A549 (cell line): Measurements from ENCODE around the gene FBXO11. TPM values are rescaled to one million over a fixed set of nuclear protein-coding genes. Genes with fewer than 3 reads are reported as not detected.

Experiments
- ATAC-seq, 2 experiments: fragments of 200-7000 bp in 1 of 2; fragments of >200 bp in 1 of 2; cut with Nextera tagmentation in 1 of 2; cut with Tn5 transposase in 1 of 2; 3 replicates each; pipeline versions ENCODE4 v1.8.0 to v1.9.1; 2018 to 2020; ENCODE audit warnings: mild to moderate bottlenecking in 1 of 2, moderate library complexity in 1 of 2
- CTCF ChIA-PET: fragments of 300-600 bp; sonication (Branson Sonifier 250); formaldehyde crosslinking; extraction: SDS; loops from one replicate; lab custom pipeline; 2021; ENCODE audit warnings: antibody characterized with exemption, inconsistent platforms; lab: Yijun Ruan, JAX
- POLR2A ChIA-PET: fragments of 350-600 bp; formaldehyde crosslinking; extraction: SDS; loops from one replicate; lab custom pipeline; 2021; ENCODE audit warnings: antibody characterized with exemption, inconsistent platforms; lab: Yijun Ruan, JAX
- DNase-seq, 2 experiments: peaks; one replicate each; pipeline versions ENCODE4 v3.0.0 to v3.0.0-alpha.2; 2011 to 2016; ENCODE audit warnings: low read depth in 1 of 2, low spot score in 1 of 2
- FAIRE-seq: peaks from 2 replicates; lab custom pipeline; 2011; peaks lifted over from hg19 to GRCh38; lab: Jason Lieb, UNC
- H3K27ac ChIP-seq, 2 experiments: fragments of >200 bp; sonication (Bioruptor Twin); formaldehyde crosslinking; 3 replicates each; pipeline ENCODE4 v1.5.1; 2016 to 2017
- H3K4me1 ChIP-seq: fragments of >200 bp; sonication (Bioruptor Twin); formaldehyde crosslinking; 3 replicates; pipeline ENCODE4 v1.6.1; 2016
- H3K4me2 ChIP-seq: fragments of >200 bp; sonication (Bioruptor Twin); formaldehyde crosslinking; 3 replicates; pipeline ENCODE4 v1.6.1; 2016
- H3K4me3 ChIP-seq: fragments of >200 bp; sonication (Bioruptor Twin); formaldehyde crosslinking; 3 replicates; pipeline ENCODE4 v1.5.1; 2016
- H3K9me3 ChIP-seq: fragments of >200 bp; sonication (Bioruptor Twin); formaldehyde crosslinking; 3 replicates; pipeline ENCODE4 v1.6.1; 2016
- BCL3 ChIP-seq: fragments of >200 bp; sonication (Bioruptor Twin); formaldehyde crosslinking; IDR thresholded peaks from 3 replicates; pipeline ENCODE4 v1.6.1; 2016
- CHD2 ChIP-seq: fragments of 150-350 bp; IDR thresholded peaks from 2 replicates; pipeline ENCODE4 v1.6.1; 2014; ENCODE audit warnings: low read length; ENCODE audit not compliant: partially characterized antibody
- E2F6 ChIP-seq: IDR thresholded peaks from 2 replicates; pipeline ENCODE4 v1.6.1; 2012; ENCODE audit warnings: low read depth, borderline replicate concordance
- EHMT2 ChIP-seq: fragments of 200-600 bp; sonication (generic); IDR thresholded peaks from 2 replicates; pipeline ENCODE4 v1.6.1; 2016; ENCODE audit warnings: antibody characterized with exemption, low read depth, mild to moderate bottlenecking, moderate library complexity
- ELK1 ChIP-seq: fragments of 150-350 bp; IDR thresholded peaks from 2 replicates; pipeline ENCODE4 v1.6.1; 2014; ENCODE audit warnings: low read depth, mild to moderate bottlenecking, low read length
- EP300 ChIP-seq, 2 experiments: fragments of >200 bp; sonication (Bioruptor Twin); formaldehyde crosslinking; IDR thresholded peaks; 2 replicates in 1 of 2; 3 replicates in 1 of 2; pipeline ENCODE4 v1.6.1; 2016 to 2017
- ESRRA ChIP-seq: fragments of 150-350 bp; IDR thresholded peaks from 2 replicates; pipeline ENCODE4 v1.6.1; 2014; ENCODE audit warnings: mild to moderate bottlenecking, low read length, borderline replicate concordance
- FOSL2 ChIP-seq, 2 experiments: fragments of 450-650 bp in 1 of 2; fragments of >200 bp in 1 of 2; sonication (Bioruptor Twin) in 1 of 2; formaldehyde crosslinking; IDR thresholded peaks; 2 replicates each; pipeline versions ENCODE4 v1.5.0 to v1.6.1; 2016 to 2020; ENCODE audit warnings: mild to moderate bottlenecking in 1 of 2, moderate library complexity in 1 of 2
- FOXS1 ChIP-seq: fragments of 250-450 bp; sonication (Bioruptor Pico); IDR thresholded peaks from 2 replicates; pipeline ENCODE4 v1.5.0; 2020; ENCODE audit warnings: mild to moderate bottlenecking, moderate library complexity
- GATA3 ChIP-seq: IDR thresholded peaks from 2 replicates; pipeline ENCODE4 v1.6.1; 2012; ENCODE audit warnings: borderline replicate concordance
- HDAC2 ChIP-seq: fragments of 200-600 bp; sonication (generic); IDR thresholded peaks from 2 replicates; pipeline ENCODE4 v1.6.1; 2016
- HOXA7 ChIP-seq: fragments of 250-450 bp; sonication (Bioruptor Pico); IDR thresholded peaks from 2 replicates; pipeline ENCODE4 v1.5.0; 2020; ENCODE audit warnings: mild to moderate bottlenecking, moderate library complexity
- KDM1A ChIP-seq: fragments of 200-600 bp; sonication (generic); IDR thresholded peaks from 2 replicates; pipeline ENCODE4 v1.6.1; 2016; ENCODE audit warnings: low read depth, mild to moderate bottlenecking
- MAFK ChIP-seq: fragments of 450-650 bp; IDR thresholded peaks from 2 replicates; pipeline ENCODE4 v1.6.1; 2014; ENCODE audit not compliant: partially characterized antibody
- NFE2L2 ChIP-seq: fragments of 150-350 bp; conservative IDR thresholded peaks from 2 replicates; pipeline ENCODE4 v1.6.1; 2014; ENCODE audit warnings: low read length
- NPAS2 ChIP-seq: fragments of 250-450 bp; sonication (Bioruptor Pico); IDR thresholded peaks from 2 replicates; pipeline ENCODE4 v1.8.0; 2022; ENCODE audit warnings: mild to moderate bottlenecking, moderate library complexity, borderline replicate concordance
- NR3C1 ChIP-seq: fragments of >200 bp; sonication (Bioruptor Twin); formaldehyde crosslinking; IDR thresholded peaks from 3 replicates; pipeline ENCODE4 v1.6.1; 2017
- PHF8 ChIP-seq: fragments of 200-600 bp; sonication (generic); IDR thresholded peaks from 2 replicates; pipeline ENCODE4 v1.6.1; 2016; ENCODE audit warnings: low read depth, mild to moderate bottlenecking, antibody characterized with exemption, moderate library complexity, borderline replicate concordance
- RAD21 ChIP-seq, 2 experiments: fragments of >200 bp in 1 of 2; sonication (Bioruptor Twin) in 1 of 2; formaldehyde crosslinking in 1 of 2; IDR thresholded peaks in 1 of 2; conservative IDR thresholded peaks in 1 of 2; 2 replicates in 1 of 2; 3 replicates in 1 of 2; pipeline ENCODE4 v1.6.1; 2012 to 2018; ENCODE audit warnings: inconsistent platforms in 1 of 2
- RCOR1 ChIP-seq: fragments of 150-350 bp; IDR thresholded peaks from 2 replicates; pipeline ENCODE4 v1.6.1; 2014; ENCODE audit warnings: antibody characterized with exemption, low read length, low read depth
- TFCP2L1 ChIP-seq: fragments of 250-450 bp; sonication (Bioruptor Pico); IDR thresholded peaks from 2 replicates; pipeline ENCODE4 v1.5.0; 2021; ENCODE audit warnings: mild to moderate bottlenecking
- TP53 ChIP-seq: fragments of 250-450 bp; sonication (Bioruptor Pico); IDR thresholded peaks from 2 replicates; pipeline ENCODE4 v1.5.0; 2021; ENCODE audit warnings: mild to moderate bottlenecking, moderate library complexity
- ZFP36 ChIP-seq: fragments of 450-650 bp; IDR thresholded peaks from 2 replicates; pipeline ENCODE4 v1.6.1; 2014; ENCODE audit warnings: borderline replicate concordance; ENCODE audit not compliant: partially characterized antibody
- ZSCAN20 ChIP-seq: fragments of 250-450 bp; sonication (Bioruptor Pico); IDR thresholded peaks from 2 replicates; pipeline ENCODE4 v1.8.0; 2022; ENCODE audit warnings: mild to moderate bottlenecking, moderate library complexity
- WGBS: methylation state at CpG from one replicate; pipeline ENCODE4 v1.1.6; 2017; ENCODE audit errors: missing lambda C conversion rate; 5-methylcytosine and 5-hydroxymethylcytosine counted together
- polyA plus RNA-seq, 4 experiments: library from polyadenylated mRNA; depleted of rRNA in 3 of 4; stranded (reverse); fragments of >200 nt; fragmentation: RNase III in 1 of 4; extraction: RNeasy Plus Mini Kit Qiagen cat#74134 plus additional on column Dnase treatment in 1 of 4; gene quantifications; 2 replicates in 3 of 4; 3 replicates in 1 of 4; pipeline ENCODE4 v1.2.3, GENCODE V29; 2011 to 2017
- TF ChIP-seq, protein P1 (sequence below): fragments of >200 bp; sonication (Bioruptor Twin); formaldehyde crosslinking; IDR thresholded peaks from 2 replicates; pipeline ENCODE4 v1.6.1; 2016
- TF ChIP-seq, protein P2 (sequence below): IDR thresholded peaks from 2 replicates; pipeline ENCODE4 v1.6.1; 2012

FBXO11 gene
- polyA plus RNA-seq, 2 of the 4 experiments (the other 2 are of a cell fraction): 51.1 to 61.4 TPM

DNA sequence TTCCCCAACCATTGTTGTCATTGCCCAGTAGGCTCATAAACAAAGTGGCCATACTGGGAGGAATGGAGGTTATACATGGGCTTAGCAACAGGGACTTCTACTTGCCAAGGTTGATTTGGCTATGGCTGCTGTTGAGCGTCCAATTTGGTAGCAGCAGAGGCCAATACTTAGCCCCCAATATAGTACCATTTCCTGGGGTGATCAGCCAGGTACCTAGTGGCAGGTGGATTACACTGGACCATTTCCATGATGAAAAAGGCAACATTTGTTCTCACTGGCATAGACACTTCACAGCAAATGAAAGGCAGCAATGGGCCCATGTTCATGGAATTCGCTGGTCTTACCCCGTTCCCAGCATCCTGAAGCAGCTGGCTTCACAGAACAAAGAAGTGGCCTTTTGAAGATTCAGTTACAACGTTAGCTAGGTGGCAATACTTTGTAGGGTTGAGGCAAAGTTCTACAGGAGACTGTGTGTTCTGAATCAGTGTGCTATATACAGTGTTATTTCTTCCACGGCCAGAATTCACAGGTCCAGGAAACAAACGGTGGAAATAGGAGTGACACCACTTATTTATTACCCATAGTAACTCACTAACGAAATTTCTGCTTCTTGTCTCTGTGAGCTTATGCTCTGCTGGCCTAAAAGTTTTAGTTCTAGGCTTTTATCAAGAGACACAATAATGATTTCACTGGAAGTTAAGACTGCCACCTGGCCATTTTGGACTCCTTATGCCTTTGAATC, 37.5 kb downstream of the FBXO11 start:
- ATAC-seq: no peak
- H3K4me1 ChIP-seq: peaks cover 22% of the 10 kb centered on the region
- no peak overlapping the region for H3K4me2 ChIP-seq
- no peak for DNase-seq
- ChIA-PET POLR2A (interaction anchor here (0.6 kb wide), 2 partner anchors 22 to 211 kb away, joined by 3 read pairs; no protein-coding TSS in a partner anchor), CTCF (interaction anchor here (0.6 to 1.9 kb wide), 6 partner anchors 10 to 238 kb away, joined by 3 to 14 read pairs (median 4); partner anchors contain the start of gene FBXO11)
- FAIRE-seq: no peak
- TF ChIP-seq, protein P1, sequence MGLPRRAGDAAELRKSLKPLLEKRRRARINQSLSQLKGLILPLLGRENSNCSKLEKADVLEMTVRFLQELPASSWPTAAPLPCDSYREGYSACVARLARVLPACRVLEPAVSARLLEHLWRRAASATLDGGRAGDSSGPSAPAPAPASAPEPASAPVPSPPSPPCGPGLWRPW: no peak
- TF ChIP-seq PHF8 (no peak), NPAS2 (CRISPR knock-in tag) (no peak), EP300 (IDR thresholded peaks at IDR 0.05) (no peak), EHMT2 (no peak), HOXA7 (CRISPR knock-in tag) (no peak), TP53 (no peak), RAD21 (conservative IDR thresholded peaks at IDR 0.05 in 1 of 2, IDR thresholded peaks at IDR 0.05 in 1 of 2) (no peak), ZSCAN20 (CRISPR knock-in tag) (no peak), FOSL2 (IDR thresholded peaks at IDR 0.05) (no peak), FOSL2 (CRISPR knock-in tag; IDR thresholded peaks at IDR 0.05) (no peak), HDAC2 (no peak), E2F6 (no peak), MAFK (no peak), ESRRA (no peak), NR3C1 (no peak), CHD2 (no peak), FOXS1 (CRISPR knock-in tag) (no peak), BCL3 (no peak), GATA3 (no peak)
- TF ChIP-seq, protein P2, sequence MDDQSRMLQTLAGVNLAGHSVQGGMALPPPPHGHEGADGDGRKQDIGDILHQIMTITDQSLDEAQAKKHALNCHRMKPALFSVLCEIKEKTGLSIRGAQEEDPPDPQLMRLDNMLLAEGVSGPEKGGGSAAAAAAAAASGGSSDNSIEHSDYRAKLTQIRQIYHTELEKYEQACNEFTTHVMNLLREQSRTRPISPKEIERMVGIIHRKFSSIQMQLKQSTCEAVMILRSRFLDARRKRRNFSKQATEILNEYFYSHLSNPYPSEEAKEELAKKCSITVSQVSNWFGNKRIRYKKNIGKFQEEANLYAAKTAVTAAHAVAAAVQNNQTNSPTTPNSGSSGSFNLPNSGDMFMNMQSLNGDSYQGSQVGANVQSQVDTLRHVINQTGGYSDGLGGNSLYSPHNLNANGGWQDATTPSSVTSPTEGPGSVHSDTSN: no peak
- H3K4me3 ChIP-seq: no peak overlapping the region
- 78% methylated on average over 7 of the region's 7 CpGs for WGBS
- H3K27ac ChIP-seq: no peak overlapping the region
- no peaks in the 10 kb centered on the region for H3K9me3 ChIP-seq

DNA sequence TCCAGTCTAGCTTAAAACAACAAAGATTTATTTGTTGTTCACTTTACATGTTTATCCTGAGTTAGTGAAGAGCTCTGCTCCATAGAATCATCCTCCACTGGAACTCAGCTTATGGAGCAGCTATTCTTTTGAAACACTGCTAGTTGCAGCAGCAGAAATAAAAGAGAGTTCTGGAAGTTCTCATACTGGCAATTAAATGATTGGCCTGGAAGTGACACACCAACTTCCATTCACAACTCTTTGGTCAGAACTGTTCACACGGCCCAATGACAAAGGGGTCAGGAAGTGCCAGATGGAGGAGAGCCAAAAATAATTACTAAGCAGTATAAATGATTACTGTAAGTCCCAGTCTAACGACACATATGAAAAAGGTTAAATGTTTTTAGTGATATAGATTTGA, 39.1 kb downstream of the FBXO11 start:
- POLR2A ChIA-PET: interaction anchor here (0.7 kb wide), 1 partner anchor 40 kb away, joined by 3 read pairs; no protein-coding TSS in a partner anchor
- H3K4me2 ChIP-seq: peak overlapping the region; percentile 41
- FAIRE-seq (no peak), DNase-seq (peak in 1 of 2 experiments; percentile 24), ATAC-seq (peak; percentile 41 to 60; a peak in 3 of 6 replicates)
- H3K9me3 ChIP-seq: no peaks in the 10 kb centered on the region
- H3K27ac ChIP-seq: peak overlapping the region in 1 of 2 experiments; percentile 3; a peak in 1 of 6 replicates
- H3K4me3 ChIP-seq: no peak overlapping the region
- WGBS: 8% methylated on average over 2 of the region's 2 CpGs
- CTCF ChIA-PET: interaction anchor here (0.9 to 2.3 kb wide), 2 partner anchors 10 to 240 kb away, joined by 3 to 28 read pairs; no protein-coding TSS in a partner anchor
- TF ChIP-seq MAFK (no peak), TFCP2L1 (CRISPR knock-in tag) (no peak), ZFP36 (no peak), ELK1 (no peak), KDM1A (no peak), E2F6 (no peak), ZSCAN20 (CRISPR knock-in tag) (no peak), RCOR1 (no peak), FOXS1 (CRISPR knock-in tag) (no peak), NFE2L2 (no peak), BCL3 (no peak)
- peaks cover 22% of the 10 kb centered on the region for H3K4me1 ChIP-seq
